CD14-positive monocyte (primary cell): ENCODE data around the gene TMEM52B. TPM values are rescaled to one million over a fixed set of nuclear protein-coding genes. Genes with fewer than 3 reads are reported as not detected.

Experiments used
- DNase-seq, 3 donors: peaks; one replicate each; pipeline ENCODE4 v3.0.0-alpha.2; 2011 to 2022
- H2AFZ ChIP-seq: 2 replicates; pipeline ENCODE4 v1.6.0; 2012; ENCODE audit warnings: mild to moderate bottlenecking, low read depth, low read length, inconsistent platforms; ENCODE audit not compliant: insufficient read depth, poor library complexity, severe bottlenecking
- H3K27ac ChIP-seq, 2 donors: 1 replicate in 1 of 2; 2 replicates in 1 of 2; pipeline ENCODE4 v1.5.1; 2012 to 2013; ENCODE audit warnings: low read length in 2 of 2, control low read depth in 1 of 2, inconsistent platforms in 1 of 2, low read depth in 1 of 2, mild to moderate bottlenecking in 1 of 2
- H3K27me3 ChIP-seq, 2 donors: one replicate each; pipeline versions ENCODE4 v1.6.0 to v1.6.1; 2011 to 2013; ENCODE audit warnings: low read length in 2 of 2; ENCODE audit not compliant: control insufficient read depth in 2 of 2, insufficient read depth in 2 of 2
- H3K36me3 ChIP-seq, 2 donors: replicated peaks in 1 of 2; 1 replicate in 1 of 2; 2 replicates in 1 of 2; pipeline versions ENCODE4 v1.5.1 to v1.6.1; 2012 to 2013; ENCODE audit warnings: low read length in 2 of 2, control low read depth in 1 of 2, inconsistent platforms in 1 of 2, mild to moderate bottlenecking in 1 of 2; ENCODE audit not compliant: insufficient read depth in 2 of 2, control insufficient read depth in 1 of 2
- H3K4me1 ChIP-seq, 2 donors: 1 replicate in 1 of 2; 2 replicates in 1 of 2; pipeline versions ENCODE4 v1.5.1 to v1.6.1; 2012 to 2013; ENCODE audit warnings: low read length in 2 of 2, control low read depth in 1 of 2, inconsistent platforms in 1 of 2, mild to moderate bottlenecking in 1 of 2, moderate library complexity in 1 of 2; ENCODE audit not compliant: insufficient read depth in 2 of 2, control insufficient read depth in 1 of 2
- H3K4me2 ChIP-seq: replicated peaks from 2 replicates; pipeline ENCODE3; 2012; ENCODE audit warnings: low read length, moderate library complexity, mild to moderate bottlenecking; ENCODE audit not compliant: poor library complexity, severe bottlenecking; ENCODE audit errors: extremely low read depth
- H3K4me3 ChIP-seq, 3 experiments: fragments of 200-600 bp in 1 of 3; sonication (generic) in 1 of 3; replicated peaks in 1 of 3; 1 replicate in 2 of 3; 2 replicates in 1 of 3; pipeline ENCODE4 v1.5.1; 2011 to 2013; ENCODE audit warnings: low read length in 3 of 3, mild to moderate bottlenecking in 3 of 3, control low read depth in 2 of 3, low read depth in 2 of 3, inconsistent platforms in 1 of 3, moderate library complexity in 1 of 3
- H3K79me2 ChIP-seq: 2 replicates; pipeline ENCODE4 v1.6.0; 2012; ENCODE audit warnings: mild to moderate bottlenecking, control low read depth, inconsistent platforms, low read length, moderate library complexity; ENCODE audit not compliant: insufficient read depth
- H3K9ac ChIP-seq: 2 replicates; pipeline ENCODE4 v1.6.0; 2017; ENCODE audit warnings: low read length, mild to moderate bottlenecking; ENCODE audit not compliant: insufficient read depth, poor library complexity, severe bottlenecking
- H3K9me3 ChIP-seq, 2 donors: replicated peaks in 1 of 2; 1 replicate in 1 of 2; 2 replicates in 1 of 2; pipeline versions ENCODE4 v1.5.1 to v1.6.1; 2012 to 2013; ENCODE audit warnings: low read length in 2 of 2, control low read depth in 1 of 2; ENCODE audit not compliant: control insufficient read depth in 1 of 2, insufficient read depth in 1 of 2
- H4K20me1 ChIP-seq: 2 replicates; pipeline ENCODE4 v1.6.0; 2012; ENCODE audit warnings: mild to moderate bottlenecking, low read length, control low read depth, moderate library complexity; ENCODE audit not compliant: insufficient read depth
- H3K27ac Mint-ChIP-seq, 7 donors: one replicate each; pipeline ENCODE4 v1.8.0; 2020; ENCODE audit warnings: mild to moderate bottlenecking in 7 of 7, mixed read lengths in 7 of 7, moderate library complexity in 6 of 7, inconsistent platforms in 2 of 7
- H3K27me3 Mint-ChIP-seq, 3 donors: one replicate each; pipeline ENCODE4 v1.8.0; 2021 to 2022; ENCODE audit warnings: low read depth in 3 of 3, mild to moderate bottlenecking in 3 of 3, mixed read lengths in 3 of 3, moderate library complexity in 3 of 3, inconsistent platforms in 1 of 3
- H3K36me3 Mint-ChIP-seq, 2 donors: one replicate each; pipeline ENCODE4 v1.8.0; 2020; ENCODE audit warnings: mixed read lengths in 2 of 2, inconsistent platforms in 1 of 2, mild to moderate bottlenecking in 1 of 2
- H3K4me1 Mint-ChIP-seq: one replicate; pipeline ENCODE4 v1.8.0; 2020; ENCODE audit warnings: mild to moderate bottlenecking, mixed read lengths
- H3K4me3 Mint-ChIP-seq, 2 donors: one replicate each; pipeline ENCODE4 v1.8.0; 2020; ENCODE audit warnings: mild to moderate bottlenecking in 2 of 2, mixed read lengths in 2 of 2, moderate library complexity in 1 of 2
- H3K9me3 Mint-ChIP-seq, 7 donors: one replicate each; pipeline ENCODE4 v1.8.0; 2020 to 2022; ENCODE audit warnings: mixed read lengths in 7 of 7, mild to moderate bottlenecking in 6 of 7, moderate library complexity in 6 of 7, inconsistent platforms in 2 of 7
- WGBS: methylation state at CpG from one replicate; pipeline ENCODE4 v1.1.5; 2013; ENCODE audit warnings: missing lambda C conversion rate; ENCODE audit not compliant: insufficient coverage; 5-methylcytosine and 5-hydroxymethylcytosine counted together
- intact Hi-C, 2 donors: fragments of 100-400 bp; cut with micrococcal nuclease; formaldehyde crosslinking; loops; one replicate each; pipeline versions ENCODE4 v1.15.0 to v1.15.1; 2023
- polyA plus RNA-seq, 3 donors: library from polyadenylated mRNA; depleted of rRNA in 1 of 3; unstranded in 2 of 3; stranded (reverse) in 1 of 3; fragments of 300-500 nt in 2 of 3; fragments of >200 nt in 1 of 3; fragmentation: Illumina TruSeq in 2 of 3; gene quantifications; 1 replicate in 2 of 3; 2 replicates in 1 of 3; pipeline ENCODE4 v1.2.3, GENCODE V29; 2012 to 2021
- TF ChIP-seq, protein P1 (sequence below): fragments of 200-600 bp; IDR thresholded peaks from one replicate; pipeline ENCODE4 v1.8.0; 2022; ENCODE audit warnings: antibody characterized with exemption, mild to moderate bottlenecking

Gene TMEM52B
- polyA plus RNA-seq, 3 donors: 0.54 to 2.4 (median 0.58) TPM

DNA sequence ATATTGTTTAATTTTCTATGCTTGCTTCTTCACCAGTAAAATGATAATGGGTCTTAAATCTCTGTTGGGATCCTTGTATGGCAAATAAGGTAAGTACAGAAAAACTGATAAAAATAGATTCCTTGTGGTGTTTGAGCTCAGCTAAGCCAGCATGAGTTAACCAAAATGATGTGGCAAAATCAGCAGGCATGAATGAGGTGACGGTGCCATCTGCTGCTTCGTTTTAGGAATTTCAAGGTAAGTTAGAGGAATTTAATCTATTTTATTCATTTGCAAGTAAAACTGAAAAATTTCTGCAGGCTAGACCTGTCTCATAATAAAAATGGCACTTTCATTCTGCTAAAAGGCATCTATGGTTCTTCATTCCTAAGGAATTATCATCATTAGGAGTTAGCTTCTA is 38.8 kb upstream of the TMEM52B start:
- DNase-seq: peak; percentile 72 to 81 (median 75)
- no peak overlapping the region for H2AFZ ChIP-seq
- H3K4me3 ChIP-seq: no peak overlapping the region
- H3K79me2 ChIP-seq: no peaks in the 10 kb centered on the region
- H3K4me2 ChIP-seq: peak overlapping the region; percentile 26
- intact Hi-C loops: loop anchor here (5.0 to 10.0 kb wide), 2 partner anchors 325 to 393 kb away; no protein-coding TSS in a partner anchor
- H3K9ac ChIP-seq: no peak overlapping the region
- Mint-ChIP-seq H3K4me1 (peaks cover 14% of the 10 kb centered on the region), H3K27me3 (peaks cover 2 to 5% (median 3%) of the 10 kb centered on the region in 3 donors), H3K27ac (peak overlapping the region; percentile 5 to 73 (median 49)), H3K36me3 (no peaks in the 10 kb centered on the region), H3K9me3 (peaks cover 0 to 2% (median 0%) of the 10 kb centered on the region in 7 donors), H3K4me3 (no peak overlapping the region)
- H4K20me1 ChIP-seq: no peaks in the 10 kb centered on the region
- H3K27me3 ChIP-seq: no peaks in the 10 kb centered on the region
- no CpG with 5 or more reads among the region's 2 CpGs for WGBS
- H3K9me3 ChIP-seq: no peaks in the 10 kb centered on the region
- H3K27ac ChIP-seq: no peak overlapping the region
- TF ChIP-seq, protein P1, sequence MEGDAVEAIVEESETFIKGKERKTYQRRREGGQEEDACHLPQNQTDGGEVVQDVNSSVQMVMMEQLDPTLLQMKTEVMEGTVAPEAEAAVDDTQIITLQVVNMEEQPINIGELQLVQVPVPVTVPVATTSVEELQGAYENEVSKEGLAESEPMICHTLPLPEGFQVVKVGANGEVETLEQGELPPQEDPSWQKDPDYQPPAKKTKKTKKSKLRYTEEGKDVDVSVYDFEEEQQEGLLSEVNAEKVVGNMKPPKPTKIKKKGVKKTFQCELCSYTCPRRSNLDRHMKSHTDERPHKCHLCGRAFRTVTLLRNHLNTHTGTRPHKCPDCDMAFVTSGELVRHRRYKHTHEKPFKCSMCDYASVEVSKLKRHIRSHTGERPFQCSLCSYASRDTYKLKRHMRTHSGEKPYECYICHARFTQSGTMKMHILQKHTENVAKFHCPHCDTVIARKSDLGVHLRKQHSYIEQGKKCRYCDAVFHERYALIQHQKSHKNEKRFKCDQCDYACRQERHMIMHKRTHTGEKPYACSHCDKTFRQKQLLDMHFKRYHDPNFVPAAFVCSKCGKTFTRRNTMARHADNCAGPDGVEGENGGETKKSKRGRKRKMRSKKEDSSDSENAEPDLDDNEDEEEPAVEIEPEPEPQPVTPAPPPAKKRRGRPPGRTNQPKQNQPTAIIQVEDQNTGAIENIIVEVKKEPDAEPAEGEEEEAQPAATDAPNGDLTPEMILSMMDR: peak; percentile 82
- no peaks in the 10 kb centered on the region for H3K36me3 ChIP-seq
- H3K4me1 ChIP-seq: peaks cover 6 to 7% of the 10 kb centered on the region in 2 donors

DNA sequence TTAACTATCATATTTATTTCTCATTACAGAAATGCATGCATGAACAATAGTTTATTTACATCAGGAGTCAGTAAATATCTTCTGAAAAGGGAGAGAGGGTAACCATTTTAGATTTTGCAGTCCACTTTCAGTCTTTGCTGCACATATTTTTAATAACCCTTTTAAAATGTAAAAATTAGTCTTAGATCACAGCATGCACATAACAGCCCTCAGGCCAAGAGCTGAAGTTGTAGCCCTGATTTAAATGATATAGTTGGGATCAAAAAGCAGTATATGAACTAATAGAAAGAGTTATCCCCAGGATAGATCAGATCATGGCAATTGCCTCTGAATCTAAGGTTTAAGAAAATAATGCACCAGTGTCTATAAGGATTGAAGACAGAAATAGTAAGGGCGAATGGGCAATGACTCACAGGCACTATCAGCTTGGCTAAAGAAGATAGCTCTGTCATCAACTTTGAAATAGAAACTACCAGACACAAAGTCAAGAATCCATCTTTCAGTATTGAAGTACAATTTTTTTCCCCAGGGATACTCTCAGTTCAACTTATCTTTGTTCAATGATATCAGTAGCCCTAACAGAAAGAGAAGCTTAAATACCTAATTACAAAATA is 35.7 kb upstream of the TMEM52B start:
- Histone ChIP-seq H3K9ac (no peak overlapping the region), H4K20me1 (no peaks in the 10 kb centered on the region), H3K4me2 (no peak overlapping the region), H3K27me3 (no peaks in the 10 kb centered on the region), H3K4me3 (no peak overlapping the region), H2AFZ (no peak overlapping the region), H3K36me3 (no peaks in the 10 kb centered on the region), H3K79me2 (no peaks in the 10 kb centered on the region), H3K4me1 (peaks cover 6 to 7% of the 10 kb centered on the region in 2 donors), H3K9me3 (no peaks in the 10 kb centered on the region), H3K27ac (no peak overlapping the region)
- Mint-ChIP-seq H3K4me1 (peaks cover 5% of the 10 kb centered on the region), H3K27me3 (peaks cover 0 to 5% (median 4%) of the 10 kb centered on the region in 3 donors), H3K27ac (no peak overlapping the region), H3K36me3 (no peaks in the 10 kb centered on the region), H3K4me3 (no peak overlapping the region), H3K9me3 (no peaks in the 10 kb centered on the region)
- WGBS: 0% methylated on average over 1 of the region's 1 CpG
- TF ChIP-seq, protein P1: no peak
- DNase-seq: no peak
- intact Hi-C loops: loop anchor here (5.0 to 10.0 kb wide), 2 partner anchors 328 to 396 kb away; no protein-coding TSS in a partner anchor
